IMR-90 (cell line): ENCODE results near the gene BEAN1. TPM values are rescaled to one million over a fixed set of nuclear protein-coding genes. Genes with fewer than 3 reads are reported as not detected.

ENCODE experiments used
- FOS ChIP-seq: fragments of 150-350 bp; IDR thresholded peaks from 2 replicates; pipeline ENCODE4 v1.6.1; 2016; ENCODE audit warnings: low read depth, low read length
- RAD21 ChIP-seq: IDR thresholded peaks from 2 replicates; pipeline ENCODE4 v1.6.1; 2012; ENCODE audit warnings: low read length, improper control_type of control experiment
- SMC3 ChIP-seq: fragments of 150-350 bp; IDR thresholded peaks from 2 replicates; pipeline ENCODE4 v1.6.1; 2016; ENCODE audit warnings: low read depth, mild to moderate bottlenecking, antibody characterized with exemption, low read length, moderate library complexity
- USF2 ChIP-seq: fragments of 150-350 bp; IDR thresholded peaks from 2 replicates; pipeline ENCODE4 v1.6.1; 2017; ENCODE audit warnings: mild to moderate bottlenecking, antibody characterized with exemption, low read length, low read depth
- polyA plus RNA-seq, 3 experiments: library from polyadenylated mRNA; depleted of rRNA; stranded (reverse); fragments of >200 nt; gene quantifications; 2 replicates each; pipeline ENCODE4 v1.2.3, GENCODE V29; 2012; ENCODE audit warnings: low replicate concordance in 1 of 3
- total RNA-seq: library from RNA; depleted of rRNA; stranded (reverse); fragments of >200 nt; gene quantifications from 2 replicates; pipeline ENCODE4 v1.2.3, GENCODE V29; 2012

BEAN1 gene
- total and polyA plus RNA-seq, 2 of the 4 experiments (the other 2 are of a cell fraction): not detected

GRCh38 chr16:66521951-66522771, 95.1 kb downstream of the BEAN1 start (continued):
- TF ChIP-seq USF2 (peak; percentile 65), SMC3 (no peak), FOS (no peak), RAD21 (no peak)
